ENCODE results near the gene CCDC80. TPM values are rescaled to one million over a fixed set of nuclear protein-coding genes. Genes with fewer than 3 reads are reported as not detected.

Gene CCDC80
- total RNA-seq, 2 experiments from 2014 or later = not detected

DNA sequence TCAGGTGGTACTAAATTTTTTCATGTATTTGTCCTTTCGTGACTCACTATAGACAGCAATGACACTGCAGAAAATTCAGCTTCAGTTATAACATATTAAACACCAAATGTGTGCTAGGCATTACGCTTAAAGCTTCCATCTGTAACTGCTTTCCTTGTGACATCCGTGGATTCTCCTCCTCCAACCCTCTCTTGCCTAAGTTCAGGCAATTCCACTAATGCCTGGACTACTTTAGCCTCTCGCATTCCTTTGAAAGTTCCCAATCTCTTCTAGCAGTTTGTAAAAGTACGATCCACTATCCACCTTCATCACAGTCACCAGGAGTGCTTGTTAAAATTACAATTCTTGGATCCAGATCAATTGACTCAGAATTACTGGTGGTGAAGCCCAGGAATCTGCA lies 17.7 kb downstream of the CCDC80 start:
- H3K4me3 Mint-ChIP-seq = no peak overlapping the region
- TF ChIP-seq, protein P1, sequence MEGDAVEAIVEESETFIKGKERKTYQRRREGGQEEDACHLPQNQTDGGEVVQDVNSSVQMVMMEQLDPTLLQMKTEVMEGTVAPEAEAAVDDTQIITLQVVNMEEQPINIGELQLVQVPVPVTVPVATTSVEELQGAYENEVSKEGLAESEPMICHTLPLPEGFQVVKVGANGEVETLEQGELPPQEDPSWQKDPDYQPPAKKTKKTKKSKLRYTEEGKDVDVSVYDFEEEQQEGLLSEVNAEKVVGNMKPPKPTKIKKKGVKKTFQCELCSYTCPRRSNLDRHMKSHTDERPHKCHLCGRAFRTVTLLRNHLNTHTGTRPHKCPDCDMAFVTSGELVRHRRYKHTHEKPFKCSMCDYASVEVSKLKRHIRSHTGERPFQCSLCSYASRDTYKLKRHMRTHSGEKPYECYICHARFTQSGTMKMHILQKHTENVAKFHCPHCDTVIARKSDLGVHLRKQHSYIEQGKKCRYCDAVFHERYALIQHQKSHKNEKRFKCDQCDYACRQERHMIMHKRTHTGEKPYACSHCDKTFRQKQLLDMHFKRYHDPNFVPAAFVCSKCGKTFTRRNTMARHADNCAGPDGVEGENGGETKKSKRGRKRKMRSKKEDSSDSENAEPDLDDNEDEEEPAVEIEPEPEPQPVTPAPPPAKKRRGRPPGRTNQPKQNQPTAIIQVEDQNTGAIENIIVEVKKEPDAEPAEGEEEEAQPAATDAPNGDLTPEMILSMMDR (IDR thresholded peaks at IDR 0.05) = no peak
- POLR2A ChIA-PET = no interaction called here
- intact Hi-C loops (cut with micrococcal nuclease) = no loop called here
- H3K9me3 Mint-ChIP-seq = no peaks in the 10 kb centered on the region
- ATAC-seq (no peak), DNase-seq (no peak)
- no peaks in the 10 kb centered on the region for H3K36me3 Mint-ChIP-seq (ENCODE audit: low read depth)
- H3K27me3 Mint-ChIP-seq = peaks cover 8% of the 10 kb centered on the region
- no peak overlapping the region for H3K27ac Mint-ChIP-seq
- CTCF ChIA-PET = no interaction called here
- no peaks in the 10 kb centered on the region for H3K4me1 Mint-ChIP-seq (ENCODE audit: low read depth)

- POLR2A ChIA-PET = interaction anchor here (0.6 to 1.3 kb wide), 2 partner anchors 28 to 49 kb away, joined by 3 read pairs; no protein-coding TSS in a partner anchor
- DNase-seq = no peak
- no peak for ATAC-seq
- H3K4me3 Mint-ChIP-seq = no peak overlapping the region
- CTCF ChIA-PET = no interaction called here
- no peaks in the 10 kb centered on the region for H3K36me3 Mint-ChIP-seq (ENCODE audit: low read depth)
- no peaks in the 10 kb centered on the region for H3K4me1 Mint-ChIP-seq (ENCODE audit: low read depth)
- H3K9me3 Mint-ChIP-seq = no peaks in the 10 kb centered on the region
- TF ChIP-seq, protein P1 (IDR thresholded peaks at IDR 0.05) = no peak
- peaks cover 8% of the 10 kb centered on the region for H3K27me3 Mint-ChIP-seq
- no peak overlapping the region for H3K27ac Mint-ChIP-seq
- intact Hi-C loops (cut with micrococcal nuclease) = no loop called here
Observed at GRCh38 chr3:112619295-112619694, 21.6 kb downstream of the CCDC80 start.

- DNase-seq (no peak), ATAC-seq (no peak)
- ChIA-PET CTCF (interaction anchor here (1.3 kb wide), 1 partner anchor 9 kb away, joined by 3 read pairs; no protein-coding TSS in a partner anchor), POLR2A (no interaction called here)
- Mint-ChIP-seq H3K27me3 (peaks cover 2% of the 10 kb centered on the region), H3K4me1 (ENCODE audit: low read depth) (no peaks in the 10 kb centered on the region), H3K36me3 (ENCODE audit: low read depth) (no peaks in the 10 kb centered on the region), H3K4me3 (no peak overlapping the region), H3K27ac (no peak overlapping the region), H3K9me3 (no peaks in the 10 kb centered on the region)
- intact Hi-C loops (cut with micrococcal nuclease) = no loop called here
- TF ChIP-seq, protein P1 (IDR thresholded peaks at IDR 0.05) = no peak
Observed at GRCh38 chr3:112617285-112617684, 23.7 kb downstream of the CCDC80 start.

- no peaks in the 10 kb centered on the region for H3K36me3 Mint-ChIP-seq (ENCODE audit: low read depth)
- POLR2A ChIA-PET = no interaction called here
- no peak overlapping the region for H3K27ac Mint-ChIP-seq
- H3K9me3 Mint-ChIP-seq = no peaks in the 10 kb centered on the region
- TF ChIP-seq, protein P1 (IDR thresholded peaks at IDR 0.05) = no peak
- H3K4me3 Mint-ChIP-seq = no peak overlapping the region
- ATAC-seq = no peak
- CTCF ChIA-PET = interaction anchor here (1.3 kb wide), 1 partner anchor 8 kb away, joined by 3 read pairs; no protein-coding TSS in a partner anchor
- no peaks in the 10 kb centered on the region for H3K4me1 Mint-ChIP-seq (ENCODE audit: low read depth)
- DNase-seq = no peak
- intact Hi-C loops (cut with micrococcal nuclease) = no loop called here
- H3K27me3 Mint-ChIP-seq = peaks cover 2% of the 10 kb centered on the region
Observed at GRCh38 chr3:112615989-112616731, 24.8 kb downstream of the CCDC80 start.

GRCh38 chr3:112611752-112612515 lies 29.0 kb downstream of the CCDC80 start:
- ChIA-PET CTCF (interaction anchor here (0.8 to 2.3 kb wide), 5 partner anchors 12 to 423 kb away, joined by 3 to 5 read pairs (median 3); no protein-coding TSS in a partner anchor), POLR2A (interaction anchor here (1.6 kb wide), 1 partner anchor 15 kb away, joined by 5 read pairs; no protein-coding TSS in a partner anchor)
- Mint-ChIP-seq H3K9me3 (no peaks in the 10 kb centered on the region), H3K27ac (no peak overlapping the region), H3K27me3 (peaks cover 2% of the 10 kb centered on the region), H3K4me3 (no peak overlapping the region), H3K36me3 (ENCODE audit: low read depth) (no peaks in the 10 kb centered on the region), H3K4me1 (ENCODE audit: low read depth) (no peaks in the 10 kb centered on the region)
- DNase-seq (no peak), ATAC-seq (no peak)
- intact Hi-C loops (cut with micrococcal nuclease) = no loop called here
- TF ChIP-seq, protein P1 (IDR thresholded peaks at IDR 0.05) = no peak

All from activated CD8-positive, alpha-beta T cell treated with anti-CD3 and anti-CD28 coated beads for 36 hours (primary cell).